Heart right ventricle (tissue), 16 donors: Measurements from ENCODE around the gene KDM5B. TPM values are rescaled to one million over a fixed set of nuclear protein-coding genes. Genes with fewer than 3 reads are reported as not detected.

Experiments used
- ATAC-seq, 8 donors: fragments of 200-7000 bp; cut with Tn5 transposase; one replicate each; pipeline ENCODE4 v1.9.1; 2020; ENCODE audit warnings: mild to moderate bottlenecking in 8 of 8, moderate library complexity in 8 of 8, moderate number of reproducible peaks in 1 of 8
- DNase-seq, 2 donors: peaks; one replicate each; pipeline ENCODE4 v3.0.0-alpha.2; 2020
- H3K27ac ChIP-seq, 10 donors: fragments of 200-600 bp; sonication (generic) in 2 of 10; one replicate each; pipeline versions ENCODE4 v1.5.0 to v1.8.0; 2020 to 2022; ENCODE audit warnings: mild to moderate bottlenecking in 3 of 10
- H3K27me3 ChIP-seq, 7 donors: fragments of 200-600 bp; one replicate each; pipeline ENCODE4 v1.8.0; 2021 to 2022; ENCODE audit warnings: mild to moderate bottlenecking in 2 of 7
- H3K36me3 ChIP-seq, 9 donors: fragments of 200-600 bp; sonication (generic) in 1 of 9; one replicate each; pipeline versions ENCODE4 v1.5.0 to v1.8.0; 2020 to 2022; ENCODE audit warnings: mild to moderate bottlenecking in 2 of 9
- H3K4me1 ChIP-seq, 9 donors: fragments of 200-600 bp; sonication (generic) in 1 of 9; one replicate each; pipeline versions ENCODE4 v1.5.0 to v1.8.0; 2020 to 2022; ENCODE audit warnings: mild to moderate bottlenecking in 4 of 9
- H3K4me3 ChIP-seq, 10 donors: fragments of 200-600 bp; sonication (generic) in 2 of 10; one replicate each; pipeline versions ENCODE4 v1.5.0 to v1.8.0; 2020 to 2022; ENCODE audit warnings: mild to moderate bottlenecking in 7 of 10, moderate library complexity in 2 of 10
- H3K9me3 ChIP-seq, 11 donors: fragments of 200-600 bp in 10 of 11; sonication (generic) in 2 of 11; one replicate each; pipeline versions ENCODE4 v1.5.0 to v1.8.0; 2013 to 2022; ENCODE audit warnings: mild to moderate bottlenecking in 2 of 11, control low read depth in 1 of 11, moderate library complexity in 1 of 11
- WGBS, 2 donors: extraction: QIAGEN DNeasy Blood & Tissue Kit; methylation state at CpG; one replicate each; pipeline ENCODE4 v1.1.7; 2013; ENCODE audit warnings: inconsistent platforms in 1 of 2; 5-methylcytosine and 5-hydroxymethylcytosine counted together
- intact Hi-C, 10 donors: fragments of 100-400 bp; cut with DNase I; formaldehyde crosslinking; loops; one replicate each; pipeline versions ENCODE4 v1.11.1 to v1.14.2; 2022
- polyA plus RNA-seq, 2 donors: library from polyadenylated mRNA; stranded (reverse); fragments of 200-250 nt; gene quantifications; one replicate each; pipeline ENCODE4 v1.2.3, GENCODE V29; 2013
- total RNA-seq, 10 donors: library from RNA; stranded (reverse); fragmentation: NEBNext Ultra II Directional in 3 of 10; extraction: Animal tissue kit (Norgen Biotek cat#: 25700) in 3 of 10; gene quantifications; one replicate each; pipeline versions ENCODE4 v1.2.1 to v1.2.4, GENCODE V29; 2021 to 2023
- TF ChIP-seq, protein P1 (sequence below), 9 donors: fragments of 200-600 bp; sonication (generic) in 2 of 9; IDR thresholded peaks; one replicate each; pipeline versions ENCODE4 v1.5.0 to v1.8.0; 2021 to 2022; ENCODE audit warnings: antibody characterized with exemption in 9 of 9, mild to moderate bottlenecking in 5 of 9, moderate library complexity in 1 of 9
- donor health status: Arrhythmogenic right ventricular cardiomyopathy.
- donor health status: ischemic (EF 13 %, LVEDD 7.1; RV severe dilation, severe dysfunction).
- donor health status: healthy with polysubstance abuse.
- donor health status: DM: no; HTN: yes; CAD: no.
- donor health status: DM: no; HTN: no; CAD: no.
- donor health status: ischemic (EF 25% LVEDD 6.9; RV normal size, moderate dysfunction).
- donor health status: ischemic (EF 25% LVEDD 5.7; RV mildly dilated, moderate dysfunction).
- donor health status: healthy.
- donor health status: DM: yes; HTN: yes; CAD: no.
- donor health status: Ischemic cardiomyopathy.
- donor health status: ischemic (EF 35%, LVEDD 5.7; RV mildly dilated, moderate dysfunction).
- donor health status: nonischemic (EF 11% LVEDD 7.7; RV severe dilation, severe dysfunction).
- donor health status: DM: yes; HTN: yes; CAD: no.
- donor health status: PGD.
- donor health status: ischemic (EF 29% LVEDD 5.4; RV normal size, mild dysfunction).
- donor health status: nonischemic (EF 23%, LVEDD 6.1; RV moderate dilation, normal function).

Gene KDM5B
- total and polyA plus RNA-seq, 12 donors, result 4.9 to 18.5 (median 13.6) TPM

DNA sequence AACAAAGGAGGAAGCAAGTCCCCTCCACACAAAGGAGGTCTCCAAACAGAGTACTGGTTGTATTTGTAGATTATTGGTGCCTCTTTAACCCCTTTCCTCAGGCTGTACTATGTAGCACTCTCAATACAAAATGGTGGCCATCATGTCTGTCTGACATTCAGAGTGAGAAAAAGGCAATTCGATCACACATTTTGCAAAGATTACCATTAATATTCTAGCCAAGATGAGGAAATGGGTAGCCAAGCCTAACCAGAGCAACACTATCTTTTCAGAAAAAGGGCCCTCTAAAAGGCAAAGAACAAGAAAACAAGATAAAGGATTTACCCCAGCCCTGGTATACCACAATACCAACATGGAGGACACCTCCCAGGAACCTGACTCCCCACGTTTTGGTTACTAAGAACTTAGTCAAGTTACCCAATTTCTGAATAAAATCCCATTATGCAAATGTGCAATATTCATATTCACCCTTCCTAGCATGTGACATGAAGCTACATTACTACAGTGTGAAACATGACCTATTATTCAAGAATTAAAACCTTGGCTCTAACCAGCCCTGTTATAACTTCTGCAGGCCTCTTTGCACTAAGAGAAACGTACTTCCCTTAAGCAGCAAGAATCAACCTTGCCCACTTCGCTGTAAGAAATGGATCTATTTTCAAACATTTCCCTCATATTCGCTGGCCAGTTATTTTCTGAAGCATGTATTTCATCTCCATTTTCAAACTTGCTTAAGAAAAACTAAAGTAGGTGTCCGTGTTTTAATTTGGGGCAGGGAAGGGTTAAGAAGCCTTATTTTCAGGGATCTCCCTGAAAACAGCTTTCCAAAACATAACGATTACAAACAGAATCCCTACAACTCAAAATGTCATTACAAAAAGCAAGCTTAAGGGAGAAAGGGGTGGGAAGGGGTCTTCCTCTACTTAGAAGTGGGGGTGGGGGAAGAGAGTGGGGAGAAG is 2.1 kb downstream of the KDM5B start:
- H3K4me1 ChIP-seq, result peaks cover under 1 to 55% (median 30%) of the 10 kb centered on the region in 9 donors
- H3K36me3 ChIP-seq, result no peaks in the 10 kb centered on the region
- peak overlapping the region; percentile 56 to 99 (median 86) for H3K4me3 ChIP-seq
- WGBS, 2 donors, result 32 to 33% methylated on average over 7 of the region's 7 CpGs
- H3K27ac ChIP-seq, result peak overlapping the region in 8 of 10 donors; percentile 58 to 91 (median 86)
- intact Hi-C loops, result loop anchor here in 2 of 10 donors (5.0 to 10.0 kb wide), 3 partner anchors 81 to 1039 kb away; partner anchors contain the start of genes PPP1R12B (in 1 of the 2) and RABIF (in 1 of the 2)
- ATAC-seq, result no peak
- no peaks in the 10 kb centered on the region for H3K9me3 ChIP-seq
- DNase-seq, result no peak
- no peaks in the 10 kb centered on the region for H3K27me3 ChIP-seq
- TF ChIP-seq, protein P1, sequence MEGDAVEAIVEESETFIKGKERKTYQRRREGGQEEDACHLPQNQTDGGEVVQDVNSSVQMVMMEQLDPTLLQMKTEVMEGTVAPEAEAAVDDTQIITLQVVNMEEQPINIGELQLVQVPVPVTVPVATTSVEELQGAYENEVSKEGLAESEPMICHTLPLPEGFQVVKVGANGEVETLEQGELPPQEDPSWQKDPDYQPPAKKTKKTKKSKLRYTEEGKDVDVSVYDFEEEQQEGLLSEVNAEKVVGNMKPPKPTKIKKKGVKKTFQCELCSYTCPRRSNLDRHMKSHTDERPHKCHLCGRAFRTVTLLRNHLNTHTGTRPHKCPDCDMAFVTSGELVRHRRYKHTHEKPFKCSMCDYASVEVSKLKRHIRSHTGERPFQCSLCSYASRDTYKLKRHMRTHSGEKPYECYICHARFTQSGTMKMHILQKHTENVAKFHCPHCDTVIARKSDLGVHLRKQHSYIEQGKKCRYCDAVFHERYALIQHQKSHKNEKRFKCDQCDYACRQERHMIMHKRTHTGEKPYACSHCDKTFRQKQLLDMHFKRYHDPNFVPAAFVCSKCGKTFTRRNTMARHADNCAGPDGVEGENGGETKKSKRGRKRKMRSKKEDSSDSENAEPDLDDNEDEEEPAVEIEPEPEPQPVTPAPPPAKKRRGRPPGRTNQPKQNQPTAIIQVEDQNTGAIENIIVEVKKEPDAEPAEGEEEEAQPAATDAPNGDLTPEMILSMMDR (IDR thresholded peaks at IDR 0.05), result no peak

DNA sequence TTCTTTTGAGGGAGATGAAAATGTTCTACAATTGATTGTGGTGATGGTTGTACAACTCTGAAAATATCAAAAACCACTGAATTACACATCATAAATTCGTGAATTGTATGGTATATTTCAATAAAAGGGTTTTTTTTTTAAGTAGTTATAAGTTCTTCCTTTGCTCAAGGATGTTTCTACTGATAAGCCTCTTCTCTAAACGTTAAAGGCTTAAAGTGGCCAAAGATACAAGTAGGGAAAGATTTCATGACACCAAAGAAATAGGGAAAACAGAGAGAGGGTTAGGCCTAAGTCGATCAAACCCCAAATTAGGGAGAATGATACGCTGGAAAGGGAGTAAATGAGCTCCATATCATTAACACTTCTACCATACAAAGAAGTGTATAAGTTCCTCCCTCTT is 4.1 kb downstream of the KDM5B start:
- intact Hi-C loops, result loop anchor here in 1 of 10 donors (10.0 kb wide), 1 partner anchor 1041 kb away; no protein-coding TSS in a partner anchor
- DNase-seq, result no peak
- TF ChIP-seq, protein P1 (IDR thresholded peaks at IDR 0.05), result no peak
- WGBS, 2 donors, result 68 to 72% methylated on average over 4 of the region's 4 CpGs
- ATAC-seq, result no peak
- Histone ChIP-seq H3K4me3 (no peak overlapping the region), H3K9me3 (no peaks in the 10 kb centered on the region), H3K4me1 (peaks cover 0 to 41% (median 23%) of the 10 kb centered on the region in 9 donors), H3K27me3 (no peaks in the 10 kb centered on the region), H3K36me3 (no peaks in the 10 kb centered on the region), H3K27ac (no peak overlapping the region)

DNA sequence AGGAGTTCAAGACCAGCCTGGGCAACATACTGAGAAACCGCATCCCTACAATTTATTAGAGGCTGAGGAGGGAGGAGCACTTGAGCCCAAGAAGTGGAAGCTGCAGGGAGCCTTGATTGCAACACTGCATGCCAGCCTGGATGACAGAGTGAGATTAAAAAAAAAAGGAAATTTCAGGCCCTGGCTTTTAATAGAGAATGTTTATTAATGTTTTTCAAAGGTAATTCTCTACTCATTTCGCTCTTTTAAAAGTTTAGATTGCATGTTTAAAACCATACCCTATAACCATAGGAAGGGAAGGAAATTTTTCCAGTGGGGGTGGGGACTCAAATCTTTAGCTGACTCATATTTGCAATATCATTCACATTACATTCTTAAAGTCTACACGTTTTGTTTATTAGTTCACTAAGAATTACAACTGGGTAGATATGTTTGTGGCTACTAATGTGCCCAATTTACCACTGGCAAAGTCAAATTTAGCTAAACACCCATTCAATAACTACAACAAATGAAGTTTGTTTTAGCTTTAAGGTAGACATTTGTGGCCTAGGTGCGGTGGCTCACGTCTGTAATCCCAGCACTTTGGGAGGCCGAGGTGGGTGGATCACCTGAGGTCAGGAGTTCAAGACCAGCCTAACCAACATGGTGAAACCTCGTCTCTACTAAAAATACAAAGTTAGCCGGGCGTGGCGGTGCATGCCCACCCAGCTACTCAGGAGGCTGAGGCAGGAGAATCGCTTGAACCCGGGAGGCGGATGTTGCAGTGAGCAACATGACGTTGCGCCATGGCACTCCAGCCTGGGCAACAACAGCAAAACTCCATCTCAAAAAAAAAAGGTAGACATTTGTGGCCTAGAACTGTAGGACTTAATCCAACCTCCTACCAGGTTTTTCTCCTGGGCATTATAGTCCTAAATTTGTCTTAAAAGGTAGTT is 5.0 kb downstream of the KDM5B start:
- Histone ChIP-seq H3K36me3 (no peaks in the 10 kb centered on the region), H3K27ac (no peak overlapping the region), H3K9me3 (no peaks in the 10 kb centered on the region), H3K4me1 (peaks cover 0 to 34% (median 24%) of the 10 kb centered on the region in 9 donors), H3K27me3 (no peaks in the 10 kb centered on the region), H3K4me3 (no peak overlapping the region)
- DNase-seq (no peak), ATAC-seq (no peak)
- intact Hi-C loops, result loop anchor here in 1 of 10 donors (10.0 kb wide), 1 partner anchor 1042 kb away; no protein-coding TSS in a partner anchor
- WGBS, 2 donors, result 90 to 93% methylated on average over 15 of the region's 15 CpGs
- TF ChIP-seq, protein P1 (IDR thresholded peaks at IDR 0.05), result no peak

DNA sequence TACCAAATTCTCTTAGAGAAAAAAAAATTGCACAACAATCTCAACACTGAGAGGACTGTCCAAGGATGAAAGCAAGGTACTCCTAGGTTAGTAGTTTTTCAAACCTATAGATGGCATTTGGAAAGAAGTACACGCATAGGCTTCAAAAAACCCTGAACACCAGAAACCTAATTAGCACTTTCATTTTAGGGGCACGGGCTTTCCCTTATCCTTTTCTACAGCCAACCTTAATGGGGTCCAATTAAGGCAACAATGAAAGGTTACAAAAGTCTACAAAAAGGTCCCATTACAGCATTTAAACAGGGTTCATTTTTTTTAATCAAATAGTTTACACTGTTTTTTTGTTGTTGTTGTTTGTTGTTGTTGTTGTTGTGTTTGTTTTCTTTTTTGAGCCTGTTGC is 6.2 kb downstream of the KDM5B start:
- TF ChIP-seq, protein P1 (IDR thresholded peaks at IDR 0.05), result no peak
- ATAC-seq, result no peak
- no peaks in the 10 kb centered on the region for H3K9me3 ChIP-seq
- H3K4me1 ChIP-seq, result peaks cover 0 to 34% (median 24%) of the 10 kb centered on the region in 9 donors
- no peak overlapping the region for H3K4me3 ChIP-seq
- no peaks in the 10 kb centered on the region for H3K36me3 ChIP-seq
- H3K27me3 ChIP-seq, result no peaks in the 10 kb centered on the region
- WGBS, 2 donors, result 64 to 93% methylated on average over 2 of the region's 2 CpGs
- intact Hi-C loops, result loop anchor here in 1 of 10 donors (10.0 kb wide), 1 partner anchor 1043 kb away; no protein-coding TSS in a partner anchor
- H3K27ac ChIP-seq, result no peak overlapping the region
- DNase-seq, result no peak
